ENCODE data around the gene KIRREL3.

Gene KIRREL3

GRCh38 chr11:126497581-126498122 lies 502.9 kb downstream of the KIRREL3 start:
- no peak for TF ChIP-seq CTCF (IDR thresholded peaks at IDR 0.05; ENCODE audit: insufficient read depth, low read length, poor library complexity, severe bottlenecking)
- Histone ChIP-seq H3K36me3 (ENCODE audit: control insufficient read depth, insufficient read depth, low read length) (no peaks in the 10 kb centered on the region), H3K27me3 (replicated peaks; ENCODE audit: control insufficient read depth, insufficient read depth, low read length) (no peaks in the 10 kb centered on the region; the same call in 1 of the 2 replicates), H3K4me3 (replicated peaks; ENCODE audit: low read depth, low read length) (no peak overlapping the region)
- DNase-seq (ENCODE audit: extremely low read depth, insufficient read length), result no peak

- no peak for DNase-seq (ENCODE audit: extremely low read depth, insufficient read length)
- Histone ChIP-seq H3K36me3 (ENCODE audit: control insufficient read depth, insufficient read depth, low read length) (no peaks in the 10 kb centered on the region), H3K4me3 (replicated peaks; ENCODE audit: low read depth, low read length) (no peak overlapping the region), H3K27me3 (replicated peaks; ENCODE audit: control insufficient read depth, insufficient read depth, low read length) (no peaks in the 10 kb centered on the region; the same call in 1 of the 2 replicates)
- no peak for TF ChIP-seq CTCF (IDR thresholded peaks at IDR 0.05; ENCODE audit: insufficient read depth, low read length, poor library complexity, severe bottlenecking)
Observed at GRCh38 chr11:126496576-126497337, 503.8 kb downstream of the KIRREL3 start.

GRCh38 chr11:126495281-126496220 lies 505.0 kb downstream of the KIRREL3 start:
- no peak for DNase-seq (ENCODE audit: extremely low read depth, insufficient read length)
- TF ChIP-seq CTCF (IDR thresholded peaks at IDR 0.05; ENCODE audit: insufficient read depth, low read length, poor library complexity, severe bottlenecking), result no peak

GRCh38 chr11:126494831-126495230 lies 505.7 kb downstream of the KIRREL3 start:
- no peak overlapping the region for H3K4me3 ChIP-seq (replicated peaks; ENCODE audit: low read depth, low read length)
- TF ChIP-seq CTCF (IDR thresholded peaks at IDR 0.05; ENCODE audit: insufficient read depth, low read length, poor library complexity, severe bottlenecking), result no peak
- H3K36me3 ChIP-seq (ENCODE audit: control insufficient read depth, insufficient read depth, low read length), result no peaks in the 10 kb centered on the region
- DNase-seq (ENCODE audit: extremely low read depth, insufficient read length), result no peak
- H3K27me3 ChIP-seq (replicated peaks; ENCODE audit: control insufficient read depth, insufficient read depth, low read length), result no peaks in the 10 kb centered on the region; the same call in none of the 2 replicates

More at GRCh38 chr11:126495281-126496220, 505.0 kb downstream of the KIRREL3 start:
- Histone ChIP-seq H3K36me3 (ENCODE audit: control insufficient read depth, insufficient read depth, low read length) (no peaks in the 10 kb centered on the region), H3K4me3 (replicated peaks; ENCODE audit: low read depth, low read length) (no peak overlapping the region), H3K27me3 (replicated peaks; ENCODE audit: control insufficient read depth, insufficient read depth, low read length) (no peaks in the 10 kb centered on the region; the same call in 1 of the 2 replicates)

GRCh38 chr11:126492331-126493082 lies 508.1 kb downstream of the KIRREL3 start:
- DNase-seq (ENCODE audit: extremely low read depth, insufficient read length), result no peak
- Histone ChIP-seq H3K4me3 (replicated peaks; ENCODE audit: low read depth, low read length) (no peak overlapping the region), H3K27me3 (replicated peaks; ENCODE audit: control insufficient read depth, insufficient read depth, low read length) (no peaks in the 10 kb centered on the region; the same call in none of the 2 replicates), H3K36me3 (ENCODE audit: control insufficient read depth, insufficient read depth, low read length) (no peaks in the 10 kb centered on the region)
- no peak for TF ChIP-seq CTCF (IDR thresholded peaks at IDR 0.05; ENCODE audit: insufficient read depth, low read length, poor library complexity, severe bottlenecking)
